Transverse colon (tissue), 3 donors: ENCODE data around the gene GALNT2.

ENCODE experiments used
- CTCF ChIP-seq, 5 experiments: fragments of 200-600 bp in 3 of 5; fragments of 450-650 bp in 2 of 5; sonication (generic) in 3 of 5; IDR thresholded peaks; 1 replicate in 2 of 5; 2 replicates in 3 of 5; pipeline ENCODE4 v1.5.1; 2016 to 2017; ENCODE audit warnings: antibody characterized with exemption in 5 of 5, inconsistent platforms in 3 of 5, mild to moderate bottlenecking in 2 of 5, moderate library complexity in 1 of 5
- EP300 ChIP-seq: sonication (generic); formaldehyde crosslinking; IDR thresholded peaks from one replicate; pipeline ENCODE4 v1.6.1; 2017; ENCODE audit warnings: antibody characterized with exemption, low read depth

- TF ChIP-seq CTCF (IDR thresholded peaks at IDR 0.05) (no peak), EP300 (no peak)
Measured at GRCh38 chr1:230140221-230141020, 73.4 kb downstream of the GALNT2 start.
